ENCODE results near the gene BNIPL. TPM values are rescaled to one million over a fixed set of nuclear protein-coding genes. Genes with fewer than 3 reads are reported as not detected.

The BNIPL gene
- total RNA-seq, 4 donors from 2014 or later: 0.68 to 10.0 (median 2.5) TPM; not detected in 1

DNA sequence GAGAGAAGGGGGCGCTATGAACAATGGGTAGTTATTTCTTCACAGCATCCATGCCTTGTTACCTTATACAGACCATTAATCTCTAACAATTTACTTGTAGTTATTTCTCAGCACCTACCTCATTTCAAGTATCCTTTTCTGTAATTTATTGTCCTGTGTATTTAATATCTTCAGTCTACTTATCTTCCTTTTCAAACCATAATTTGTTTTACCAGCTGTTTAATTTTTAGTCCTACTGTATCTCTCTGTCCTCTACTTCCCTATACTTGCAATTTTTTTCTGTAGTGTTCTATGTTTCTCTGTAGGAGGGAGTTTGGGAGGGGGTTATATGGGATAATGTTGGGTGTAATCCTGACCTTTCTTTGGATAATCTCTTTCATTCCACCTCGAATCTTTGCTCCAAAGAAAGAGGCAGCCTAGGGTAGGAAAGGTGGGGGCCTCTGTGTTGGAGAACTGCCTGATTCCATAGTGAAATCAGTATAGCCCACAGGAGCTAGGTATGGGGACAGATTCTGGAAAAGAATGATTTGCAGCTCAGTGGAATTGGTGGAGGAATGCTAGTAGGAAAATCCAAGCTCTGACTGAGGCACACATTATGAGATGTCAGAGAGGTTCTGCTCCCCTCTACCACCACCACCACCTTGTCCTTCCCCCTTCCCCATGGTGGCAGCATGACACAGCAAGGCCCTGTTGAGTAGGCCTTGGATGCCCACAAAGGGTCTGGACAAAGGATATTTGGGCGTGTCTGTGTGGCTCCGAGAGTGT, 24.5 kb downstream of the BNIPL start:
- Histone ChIP-seq H3K27me3 (no peaks in the 10 kb centered on the region), H3K4me1 (peaks cover 20 to 40% (median 31%) of the 10 kb centered on the region in 4 donors), H3K4me3 (peak overlapping the region in 3 of 4 donors; percentile 83 to 92 (median 86)), H3K36me3 (peaks cover 0 to under 1% (median 0%) of the 10 kb centered on the region in 4 donors), H3K9me3 (no peaks in the 10 kb centered on the region), H3K27ac (peak overlapping the region; percentile 94 to 96 (median 96))
- DNase-seq: no peak
- intact Hi-C loops (cut with DNase I; ENCODE audit: low total_unique reads) (no loop called here), in situ Hi-C loops (cut with MboI; ENCODE audit: low pct_ligation_motif_present in 1 of 4, low pct_unique_long_range_greater_than_20kb in 1 of 4, low sequenced_read_pairs in 3 of 4) (no loop called here)
- WGBS, 2 donors (ENCODE audit: low coverage in 1 of 2): 67 to 72% methylated on average over 3 to 4 of the region's 4 CpGs
- TF ChIP-seq POLR2AphosphoS5 (IDR thresholded peaks at IDR 0.05): no peak
- TF ChIP-seq, protein P1, sequence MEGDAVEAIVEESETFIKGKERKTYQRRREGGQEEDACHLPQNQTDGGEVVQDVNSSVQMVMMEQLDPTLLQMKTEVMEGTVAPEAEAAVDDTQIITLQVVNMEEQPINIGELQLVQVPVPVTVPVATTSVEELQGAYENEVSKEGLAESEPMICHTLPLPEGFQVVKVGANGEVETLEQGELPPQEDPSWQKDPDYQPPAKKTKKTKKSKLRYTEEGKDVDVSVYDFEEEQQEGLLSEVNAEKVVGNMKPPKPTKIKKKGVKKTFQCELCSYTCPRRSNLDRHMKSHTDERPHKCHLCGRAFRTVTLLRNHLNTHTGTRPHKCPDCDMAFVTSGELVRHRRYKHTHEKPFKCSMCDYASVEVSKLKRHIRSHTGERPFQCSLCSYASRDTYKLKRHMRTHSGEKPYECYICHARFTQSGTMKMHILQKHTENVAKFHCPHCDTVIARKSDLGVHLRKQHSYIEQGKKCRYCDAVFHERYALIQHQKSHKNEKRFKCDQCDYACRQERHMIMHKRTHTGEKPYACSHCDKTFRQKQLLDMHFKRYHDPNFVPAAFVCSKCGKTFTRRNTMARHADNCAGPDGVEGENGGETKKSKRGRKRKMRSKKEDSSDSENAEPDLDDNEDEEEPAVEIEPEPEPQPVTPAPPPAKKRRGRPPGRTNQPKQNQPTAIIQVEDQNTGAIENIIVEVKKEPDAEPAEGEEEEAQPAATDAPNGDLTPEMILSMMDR (IDR thresholded peaks at IDR 0.05): no peak
- TF ChIP-seq EP300 (IDR thresholded peaks at IDR 0.05; ENCODE audit: low read depth): no peak
- no peak for TF ChIP-seq POLR2A (IDR thresholded peaks at IDR 0.05)

DNA sequence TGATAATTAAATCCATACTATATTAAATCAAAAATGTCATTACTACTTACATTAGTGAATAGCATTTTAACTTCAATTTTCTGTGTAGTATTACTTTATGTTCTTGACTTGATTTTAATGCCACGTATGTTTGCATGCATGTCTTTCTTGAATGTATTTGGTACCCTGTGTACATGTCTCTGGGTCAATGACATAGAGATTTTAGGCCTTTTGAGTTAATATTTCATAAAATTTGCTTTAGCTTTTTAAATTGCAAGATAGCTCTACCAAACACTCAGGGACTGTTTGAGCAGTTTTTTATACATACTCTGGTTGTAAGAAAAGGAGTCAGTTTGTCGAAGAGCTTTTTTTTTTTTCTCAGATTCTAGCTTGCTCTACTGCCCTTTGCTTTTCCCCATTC, 25.3 kb downstream of the BNIPL start:
- Histone ChIP-seq H3K9me3 (no peaks in the 10 kb centered on the region), H3K4me1 (peaks cover 13 to 31% (median 22%) of the 10 kb centered on the region in 4 donors), H3K4me3 (no peak overlapping the region), H3K27ac (no peak overlapping the region), H3K36me3 (no peaks in the 10 kb centered on the region), H3K27me3 (no peaks in the 10 kb centered on the region)
- in situ Hi-C loops (cut with MboI; ENCODE audit: low pct_ligation_motif_present in 1 of 4, low pct_unique_long_range_greater_than_20kb in 1 of 4, low sequenced_read_pairs in 3 of 4) (no loop called here), intact Hi-C loops (cut with DNase I; ENCODE audit: low total_unique reads) (no loop called here)
- no peak for DNase-seq
- WGBS, 2 donors (ENCODE audit: low coverage in 1 of 2): 88 to 90% methylated on average over 1 to 2 of the region's 2 CpGs
- TF ChIP-seq, protein P1 (IDR thresholded peaks at IDR 0.05): no peak
- TF ChIP-seq POLR2AphosphoS5 (IDR thresholded peaks at IDR 0.05) (no peak), EP300 (IDR thresholded peaks at IDR 0.05; ENCODE audit: low read depth) (no peak), POLR2A (IDR thresholded peaks at IDR 0.05) (no peak)

DNA sequence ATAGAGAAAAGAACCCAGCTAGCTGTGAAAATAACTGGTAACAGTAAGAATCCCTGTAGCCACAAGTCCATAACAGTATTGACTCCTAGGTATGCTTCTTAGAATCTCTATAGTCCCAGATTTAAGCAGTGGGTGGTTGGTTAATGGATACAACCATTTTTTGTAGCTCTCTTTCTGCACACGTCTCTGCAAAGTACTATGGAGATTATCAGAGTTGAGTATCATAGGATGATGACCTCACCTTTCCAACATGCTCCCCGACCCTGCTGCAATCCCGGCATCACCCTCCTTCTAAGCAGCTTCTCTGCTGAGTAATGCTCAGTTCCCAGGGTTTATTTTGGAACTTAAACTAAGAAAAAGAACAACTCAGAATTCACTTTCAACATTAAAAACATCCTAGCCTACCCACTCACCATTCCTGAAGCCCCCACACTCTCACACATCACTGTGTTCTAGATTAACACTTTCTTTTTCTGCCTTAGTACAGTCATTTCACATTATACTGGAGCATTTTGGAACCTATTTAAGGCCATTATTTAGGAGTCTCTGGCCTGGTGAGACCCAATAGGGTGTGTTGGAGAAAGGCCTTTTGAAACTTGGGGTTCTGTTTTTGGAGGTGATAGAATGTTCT, 26.5 kb downstream of the BNIPL start:
- Histone ChIP-seq H3K27ac (no peak overlapping the region), H3K4me1 (peaks cover 4 to 20% (median 11%) of the 10 kb centered on the region in 4 donors), H3K9me3 (no peaks in the 10 kb centered on the region), H3K4me3 (no peak overlapping the region), H3K27me3 (no peaks in the 10 kb centered on the region), H3K36me3 (no peaks in the 10 kb centered on the region)
- WGBS, 2 donors (ENCODE audit: low coverage in 1 of 2): 67 to 76% methylated on average over 3 of the region's 3 CpGs
- in situ Hi-C loops (cut with MboI; ENCODE audit: low pct_ligation_motif_present in 1 of 4, low pct_unique_long_range_greater_than_20kb in 1 of 4, low sequenced_read_pairs in 3 of 4) (no loop called here), intact Hi-C loops (cut with DNase I; ENCODE audit: low total_unique reads) (no loop called here)
- TF ChIP-seq EP300 (IDR thresholded peaks at IDR 0.05; ENCODE audit: low read depth): no peak
- no peak for DNase-seq

DNA sequence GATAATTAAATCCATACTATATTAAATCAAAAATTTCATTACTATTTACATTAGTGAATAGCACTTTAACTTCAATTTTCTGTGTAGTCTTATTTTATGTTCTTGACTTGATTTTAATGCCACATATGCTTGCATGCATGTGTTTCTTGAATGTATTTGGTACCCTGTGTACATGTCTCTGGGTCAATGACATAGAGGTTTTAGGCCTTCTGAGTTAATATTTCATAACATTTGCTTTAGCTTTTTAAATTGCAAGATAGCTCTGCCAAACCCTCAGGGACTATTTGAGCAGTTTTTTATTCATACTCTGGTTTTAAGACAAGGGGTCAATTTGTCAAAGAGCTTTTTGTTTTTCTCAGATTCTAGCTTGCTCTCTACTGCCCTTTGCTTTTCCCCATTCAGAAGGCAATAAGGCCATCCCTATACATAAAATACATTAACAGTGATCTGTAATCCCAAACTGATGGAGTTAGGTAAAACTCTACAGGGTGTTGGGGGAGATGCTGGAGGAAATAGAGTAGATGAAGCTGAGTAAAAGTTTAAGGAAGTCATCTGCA, 28.8 kb downstream of the BNIPL start:
- Histone ChIP-seq H3K27ac (no peak overlapping the region), H3K4me3 (no peak overlapping the region), H3K36me3 (no peaks in the 10 kb centered on the region), H3K27me3 (no peaks in the 10 kb centered on the region), H3K4me1 (peaks cover 4 to 11% (median 6%) of the 10 kb centered on the region in 4 donors), H3K9me3 (no peaks in the 10 kb centered on the region)
- no peak for TF ChIP-seq EP300 (IDR thresholded peaks at IDR 0.05; ENCODE audit: low read depth)
- TF ChIP-seq, protein P1 (IDR thresholded peaks at IDR 0.05): no peak
- TF ChIP-seq POLR2AphosphoS5 (IDR thresholded peaks at IDR 0.05): no peak
- no peak for TF ChIP-seq POLR2A (IDR thresholded peaks at IDR 0.05)
- DNase-seq: no peak
- in situ Hi-C loops (cut with MboI; ENCODE audit: low pct_ligation_motif_present in 1 of 4, low pct_unique_long_range_greater_than_20kb in 1 of 4, low sequenced_read_pairs in 3 of 4) (no loop called here), intact Hi-C loops (cut with DNase I; ENCODE audit: low total_unique reads) (no loop called here)

All from transverse colon (tissue), 4 donors.